ENCODE measurements around the gene ADGRV1.

ADGRV1 gene

DNA sequence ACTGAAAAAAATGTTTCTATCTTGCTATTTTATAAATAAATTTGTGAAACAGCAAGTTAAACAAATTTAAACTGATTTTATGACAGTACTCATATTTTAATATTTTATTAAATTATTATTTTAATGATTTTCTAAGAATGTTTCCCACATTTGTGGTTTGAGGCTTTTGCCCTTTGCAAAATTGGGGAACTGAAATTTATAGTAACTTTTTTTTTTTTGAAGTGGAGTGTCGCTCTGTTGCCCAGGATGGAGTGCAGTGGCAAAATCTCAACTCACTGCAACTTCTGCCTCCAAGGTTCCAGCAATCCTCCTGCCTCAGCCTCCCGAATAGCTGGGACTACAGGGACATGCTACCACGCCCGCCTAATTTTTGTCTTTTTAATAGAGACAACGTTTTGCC lies 7.2 kb upstream of the ADGRV1 start:
- Histone ChIP-seq H3K4me3 (replicated peaks; ENCODE audit: insufficient read depth, low read length) (no peak overlapping the region), H3K27ac (replicated peaks) (no peak overlapping the region), H3K27me3 (ENCODE audit: insufficient read depth, poor library complexity, severe bottlenecking) (no peaks in the 10 kb centered on the region)
- no peak for DNase-seq (ENCODE audit: low read depth in 1 of 2, low spot score in 1 of 2)
- TF ChIP-seq, protein P1, sequence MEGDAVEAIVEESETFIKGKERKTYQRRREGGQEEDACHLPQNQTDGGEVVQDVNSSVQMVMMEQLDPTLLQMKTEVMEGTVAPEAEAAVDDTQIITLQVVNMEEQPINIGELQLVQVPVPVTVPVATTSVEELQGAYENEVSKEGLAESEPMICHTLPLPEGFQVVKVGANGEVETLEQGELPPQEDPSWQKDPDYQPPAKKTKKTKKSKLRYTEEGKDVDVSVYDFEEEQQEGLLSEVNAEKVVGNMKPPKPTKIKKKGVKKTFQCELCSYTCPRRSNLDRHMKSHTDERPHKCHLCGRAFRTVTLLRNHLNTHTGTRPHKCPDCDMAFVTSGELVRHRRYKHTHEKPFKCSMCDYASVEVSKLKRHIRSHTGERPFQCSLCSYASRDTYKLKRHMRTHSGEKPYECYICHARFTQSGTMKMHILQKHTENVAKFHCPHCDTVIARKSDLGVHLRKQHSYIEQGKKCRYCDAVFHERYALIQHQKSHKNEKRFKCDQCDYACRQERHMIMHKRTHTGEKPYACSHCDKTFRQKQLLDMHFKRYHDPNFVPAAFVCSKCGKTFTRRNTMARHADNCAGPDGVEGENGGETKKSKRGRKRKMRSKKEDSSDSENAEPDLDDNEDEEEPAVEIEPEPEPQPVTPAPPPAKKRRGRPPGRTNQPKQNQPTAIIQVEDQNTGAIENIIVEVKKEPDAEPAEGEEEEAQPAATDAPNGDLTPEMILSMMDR (IDR thresholded peaks at IDR 0.05; ENCODE audit: insufficient read depth, low read length): no peak
- TF ChIP-seq SPI1 (IDR thresholded peaks at IDR 0.05; ENCODE audit: borderline replicate concordance, low read depth) (peak; percentile 31; the same call in 1 of the 2 replicates), POLR2AphosphoS5 (IDR thresholded peaks at IDR 0.05; ENCODE audit: low read depth) (no peak)

DNA sequence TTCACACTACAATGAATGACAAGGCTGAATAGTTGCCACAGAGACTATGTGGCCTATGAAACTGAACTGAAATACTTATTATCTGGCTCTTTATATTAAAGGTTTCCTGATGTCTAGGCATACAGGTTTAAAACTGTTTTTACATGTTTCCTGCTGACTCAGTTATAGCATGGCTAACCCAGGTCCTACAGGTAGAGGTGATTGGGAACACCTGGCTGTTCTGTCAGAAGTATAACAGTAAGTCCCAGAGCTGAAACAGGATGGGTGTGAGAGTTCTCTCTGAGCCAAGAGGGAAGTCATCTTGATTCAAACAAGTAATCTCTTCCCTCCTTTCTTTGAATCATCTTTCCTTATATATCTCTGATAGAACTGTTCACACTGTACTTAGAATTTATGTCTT lies 4.9 kb upstream of the ADGRV1 start:
- no peak for DNase-seq (ENCODE audit: low read depth in 1 of 2, low spot score in 1 of 2)
- Histone ChIP-seq H3K27me3 (ENCODE audit: insufficient read depth, poor library complexity, severe bottlenecking) (no peaks in the 10 kb centered on the region), H3K27ac (replicated peaks) (no peak overlapping the region), H3K4me3 (replicated peaks; ENCODE audit: insufficient read depth, low read length) (no peak overlapping the region)
- TF ChIP-seq, protein P2, sequence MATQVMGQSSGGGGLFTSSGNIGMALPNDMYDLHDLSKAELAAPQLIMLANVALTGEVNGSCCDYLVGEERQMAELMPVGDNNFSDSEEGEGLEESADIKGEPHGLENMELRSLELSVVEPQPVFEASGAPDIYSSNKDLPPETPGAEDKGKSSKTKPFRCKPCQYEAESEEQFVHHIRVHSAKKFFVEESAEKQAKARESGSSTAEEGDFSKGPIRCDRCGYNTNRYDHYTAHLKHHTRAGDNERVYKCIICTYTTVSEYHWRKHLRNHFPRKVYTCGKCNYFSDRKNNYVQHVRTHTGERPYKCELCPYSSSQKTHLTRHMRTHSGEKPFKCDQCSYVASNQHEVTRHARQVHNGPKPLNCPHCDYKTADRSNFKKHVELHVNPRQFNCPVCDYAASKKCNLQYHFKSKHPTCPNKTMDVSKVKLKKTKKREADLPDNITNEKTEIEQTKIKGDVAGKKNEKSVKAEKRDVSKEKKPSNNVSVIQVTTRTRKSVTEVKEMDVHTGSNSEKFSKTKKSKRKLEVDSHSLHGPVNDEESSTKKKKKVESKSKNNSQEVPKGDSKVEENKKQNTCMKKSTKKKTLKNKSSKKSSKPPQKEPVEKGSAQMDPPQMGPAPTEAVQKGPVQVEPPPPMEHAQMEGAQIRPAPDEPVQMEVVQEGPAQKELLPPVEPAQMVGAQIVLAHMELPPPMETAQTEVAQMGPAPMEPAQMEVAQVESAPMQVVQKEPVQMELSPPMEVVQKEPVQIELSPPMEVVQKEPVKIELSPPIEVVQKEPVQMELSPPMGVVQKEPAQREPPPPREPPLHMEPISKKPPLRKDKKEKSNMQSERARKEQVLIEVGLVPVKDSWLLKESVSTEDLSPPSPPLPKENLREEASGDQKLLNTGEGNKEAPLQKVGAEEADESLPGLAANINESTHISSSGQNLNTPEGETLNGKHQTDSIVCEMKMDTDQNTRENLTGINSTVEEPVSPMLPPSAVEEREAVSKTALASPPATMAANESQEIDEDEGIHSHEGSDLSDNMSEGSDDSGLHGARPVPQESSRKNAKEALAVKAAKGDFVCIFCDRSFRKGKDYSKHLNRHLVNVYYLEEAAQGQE (IDR thresholded peaks at IDR 0.05; ENCODE audit: insufficient replicate concordance, low read depth): no peak
- TF ChIP-seq GABPA (IDR thresholded peaks at IDR 0.05; ENCODE audit: low read depth): no peak
- TF ChIP-seq SPI1 (IDR thresholded peaks at IDR 0.05; ENCODE audit: borderline replicate concordance, low read depth): no peak
- TF ChIP-seq, protein P1 (IDR thresholded peaks at IDR 0.05; ENCODE audit: insufficient read depth, low read length): no peak
- no peak for TF ChIP-seq POLR2AphosphoS5 (IDR thresholded peaks at IDR 0.05; ENCODE audit: low read depth)

DNA sequence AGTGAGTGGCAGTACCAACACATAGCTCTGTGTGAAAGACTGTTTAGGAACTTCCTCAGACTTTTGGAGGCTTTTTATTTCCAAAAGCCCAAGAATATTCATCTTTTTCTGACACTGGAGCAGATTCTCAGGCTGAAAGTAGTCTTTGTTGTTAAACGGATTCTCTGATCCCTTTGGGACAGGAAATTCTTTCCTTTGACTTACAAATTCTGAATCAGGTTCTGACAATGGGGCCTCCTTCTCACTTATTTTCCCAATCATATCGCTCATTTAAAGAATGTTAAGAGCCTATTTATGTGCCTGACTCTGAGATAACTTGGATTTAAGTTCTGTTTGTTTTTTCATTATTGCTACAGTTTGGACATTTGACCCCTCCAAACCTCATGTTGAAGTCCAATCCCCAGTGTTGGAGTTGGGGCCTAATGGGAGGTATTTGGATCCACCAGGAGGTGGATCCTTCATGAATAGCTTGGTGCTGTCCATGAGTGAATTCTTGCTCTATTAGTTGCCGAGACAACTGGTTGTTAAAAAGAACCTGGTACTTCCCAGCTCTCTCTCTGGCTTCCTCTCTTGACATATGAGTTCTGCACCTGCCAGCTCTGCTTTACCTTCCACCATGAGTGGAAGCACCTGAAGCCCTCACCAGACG lies 4.1 kb upstream of the ADGRV1 start:
- Histone ChIP-seq H3K4me3 (replicated peaks; ENCODE audit: insufficient read depth, low read length) (no peak overlapping the region), H3K27ac (replicated peaks) (no peak overlapping the region), H3K27me3 (ENCODE audit: insufficient read depth, poor library complexity, severe bottlenecking) (peaks cover under 1% of the 10 kb centered on the region)
- no peak for TF ChIP-seq POLR2AphosphoS5 (IDR thresholded peaks at IDR 0.05; ENCODE audit: low read depth)
- TF ChIP-seq, protein P1 (IDR thresholded peaks at IDR 0.05; ENCODE audit: insufficient read depth, low read length): no peak
- TF ChIP-seq SPI1 (IDR thresholded peaks at IDR 0.05; ENCODE audit: borderline replicate concordance, low read depth): no peak
- TF ChIP-seq, protein P2 (IDR thresholded peaks at IDR 0.05; ENCODE audit: insufficient replicate concordance, low read depth): no peak
- TF ChIP-seq GABPA (IDR thresholded peaks at IDR 0.05; ENCODE audit: low read depth): no peak
- no peak for DNase-seq (ENCODE audit: low read depth in 1 of 2, low spot score in 1 of 2)

DNA sequence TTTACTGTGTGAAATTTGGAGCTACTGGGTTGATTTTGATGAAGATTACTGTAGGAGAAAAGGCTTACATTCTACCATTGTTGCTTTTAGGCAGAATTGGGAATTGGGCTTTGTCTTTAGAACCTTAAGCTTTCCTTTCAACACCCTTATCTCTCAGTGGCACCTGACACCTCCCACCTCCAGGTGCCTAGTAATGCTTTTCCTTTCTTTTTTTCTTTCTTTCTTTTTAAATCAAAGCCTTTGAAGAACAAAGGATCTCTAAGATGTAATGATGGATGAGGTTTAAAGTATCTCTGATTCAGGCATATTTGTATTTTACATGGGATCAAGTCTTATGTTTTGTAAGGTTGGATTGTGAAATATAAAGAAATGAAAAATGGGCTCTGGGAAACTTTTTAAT lies 2.9 kb upstream of the ADGRV1 start:
- peaks cover 7% of the 10 kb centered on the region for H3K27me3 ChIP-seq (ENCODE audit: insufficient read depth, poor library complexity, severe bottlenecking)
- no peak overlapping the region for H3K27ac ChIP-seq (replicated peaks)
- no peak overlapping the region for H3K4me3 ChIP-seq (replicated peaks; ENCODE audit: insufficient read depth, low read length)
- no peak for DNase-seq (ENCODE audit: low read depth in 1 of 2, low spot score in 1 of 2)
- TF ChIP-seq, protein P2 (IDR thresholded peaks at IDR 0.05; ENCODE audit: insufficient replicate concordance, low read depth): no peak
- TF ChIP-seq, protein P1 (IDR thresholded peaks at IDR 0.05; ENCODE audit: insufficient read depth, low read length): no peak
- no peak for TF ChIP-seq SPI1 (IDR thresholded peaks at IDR 0.05; ENCODE audit: borderline replicate concordance, low read depth)
- TF ChIP-seq POLR2AphosphoS5 (IDR thresholded peaks at IDR 0.05; ENCODE audit: low read depth): no peak
- TF ChIP-seq GABPA (IDR thresholded peaks at IDR 0.05; ENCODE audit: low read depth): no peak

Measured in HL-60 (cell line).